ENCODE measurements around the gene EHMT1. TPM values are rescaled to one million over a fixed set of nuclear protein-coding genes. Genes with fewer than 3 reads are reported as not detected.
"Not testable (repeated sequence)": the region's sequence is repeated elsewhere in the genome, so short reads cannot be mapped to it uniquely, and the experiment has no call there.

EHMT1 gene
- total RNA-seq, 1 donor from 2014 or later: 40.8 TPM

- TF ChIP-seq, protein P1, sequence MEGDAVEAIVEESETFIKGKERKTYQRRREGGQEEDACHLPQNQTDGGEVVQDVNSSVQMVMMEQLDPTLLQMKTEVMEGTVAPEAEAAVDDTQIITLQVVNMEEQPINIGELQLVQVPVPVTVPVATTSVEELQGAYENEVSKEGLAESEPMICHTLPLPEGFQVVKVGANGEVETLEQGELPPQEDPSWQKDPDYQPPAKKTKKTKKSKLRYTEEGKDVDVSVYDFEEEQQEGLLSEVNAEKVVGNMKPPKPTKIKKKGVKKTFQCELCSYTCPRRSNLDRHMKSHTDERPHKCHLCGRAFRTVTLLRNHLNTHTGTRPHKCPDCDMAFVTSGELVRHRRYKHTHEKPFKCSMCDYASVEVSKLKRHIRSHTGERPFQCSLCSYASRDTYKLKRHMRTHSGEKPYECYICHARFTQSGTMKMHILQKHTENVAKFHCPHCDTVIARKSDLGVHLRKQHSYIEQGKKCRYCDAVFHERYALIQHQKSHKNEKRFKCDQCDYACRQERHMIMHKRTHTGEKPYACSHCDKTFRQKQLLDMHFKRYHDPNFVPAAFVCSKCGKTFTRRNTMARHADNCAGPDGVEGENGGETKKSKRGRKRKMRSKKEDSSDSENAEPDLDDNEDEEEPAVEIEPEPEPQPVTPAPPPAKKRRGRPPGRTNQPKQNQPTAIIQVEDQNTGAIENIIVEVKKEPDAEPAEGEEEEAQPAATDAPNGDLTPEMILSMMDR (conservative IDR thresholded peaks at IDR 0.05; ENCODE audit: low read depth, low read length): no peak
- DNase-seq (ENCODE audit: low read depth): no peak
- no peak overlapping the region for H3K4me3 ChIP-seq (ENCODE audit: low read depth, low read length)
Observed at GRCh38 chr9:137872296-137872695, 253.5 kb downstream of the EHMT1 start.

DNA sequence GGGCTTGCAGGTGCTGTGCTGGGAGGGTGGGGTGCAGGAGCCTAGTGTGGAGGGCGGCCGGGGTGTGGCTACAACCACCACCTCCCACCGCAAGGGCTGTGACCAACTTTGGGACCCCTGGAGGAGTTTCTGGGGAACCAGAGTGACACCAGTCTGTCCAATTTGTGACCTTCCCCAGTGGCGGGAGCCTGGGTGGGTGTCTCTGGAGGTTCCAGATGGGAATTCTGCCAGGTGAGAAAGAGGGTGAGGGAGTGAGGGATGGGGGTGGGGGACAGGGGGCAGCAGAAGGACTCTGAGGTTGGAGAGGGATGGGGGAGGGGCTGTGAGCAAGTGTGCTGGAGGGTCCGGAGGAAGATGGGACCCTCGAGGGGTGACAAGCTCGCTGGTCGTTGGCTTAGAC lies 254.6 kb downstream of the EHMT1 start:
- TF ChIP-seq, protein P1 (conservative IDR thresholded peaks at IDR 0.05; ENCODE audit: low read depth, low read length): no peak
- DNase-seq (ENCODE audit: low read depth): no peak
- no peak overlapping the region for H3K4me3 ChIP-seq (ENCODE audit: low read depth, low read length)

- TF ChIP-seq, protein P1 (conservative IDR thresholded peaks at IDR 0.05; ENCODE audit: low read depth, low read length): no peak
- DNase-seq (ENCODE audit: low read depth): no peak
- H3K4me3 ChIP-seq (ENCODE audit: low read depth, low read length): no peak overlapping the region
Observed at GRCh38 chr9:137873858-137874362, 255.1 kb downstream of the EHMT1 start.

DNA sequence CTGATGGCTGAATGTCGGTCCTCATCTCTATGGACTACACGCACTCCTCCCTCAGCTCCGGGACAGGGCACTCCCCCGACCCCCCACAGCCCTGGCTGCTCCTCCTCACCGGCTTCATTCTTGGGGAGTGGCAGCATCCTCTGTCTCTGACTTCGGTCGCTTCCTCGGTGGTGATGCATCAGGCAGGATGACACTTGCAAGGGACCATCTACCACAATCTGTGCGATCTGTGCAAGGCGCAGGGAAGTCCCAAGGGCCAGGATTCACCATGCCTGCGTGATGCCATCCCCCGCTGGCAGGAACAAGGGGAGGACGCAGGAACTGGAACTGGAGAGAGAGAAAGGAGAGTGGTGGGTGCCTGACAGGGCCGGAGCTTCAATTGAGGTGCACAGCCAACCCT lies 256.5 kb downstream of the EHMT1 start:
- no peak for DNase-seq (ENCODE audit: low read depth)
- TF ChIP-seq, protein P1 (conservative IDR thresholded peaks at IDR 0.05; ENCODE audit: low read depth, low read length): no peak

DNA sequence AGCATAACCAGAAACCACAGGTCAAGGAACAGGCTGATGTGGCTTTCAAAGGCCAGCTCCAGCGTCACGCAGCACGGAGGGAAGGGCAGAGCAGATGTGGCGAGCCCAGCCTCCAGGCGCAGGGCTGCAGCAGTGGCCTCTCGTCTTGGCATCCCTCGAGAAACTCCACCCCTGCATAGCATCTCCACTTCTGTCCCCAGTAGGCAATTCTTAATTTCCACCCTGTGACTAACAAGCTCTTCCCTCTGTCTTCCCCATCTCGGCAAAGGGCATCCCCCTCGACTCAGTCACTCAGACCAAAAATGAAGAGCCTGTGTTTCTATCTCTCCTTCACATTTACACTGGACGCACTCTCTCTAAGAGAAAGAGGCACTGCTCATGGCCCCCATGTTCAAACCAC lies 257.0 kb downstream of the EHMT1 start:
- TF ChIP-seq, protein P1 (conservative IDR thresholded peaks at IDR 0.05; ENCODE audit: low read depth, low read length): no peak
- no peak for DNase-seq (ENCODE audit: low read depth)
- no peak overlapping the region for H3K4me3 ChIP-seq (ENCODE audit: low read depth, low read length)

More for the DNA sequence above, 256.5 kb downstream of the EHMT1 start:
- H3K4me3 ChIP-seq (ENCODE audit: low read depth, low read length): no peak overlapping the region

GRCh38 chr9:137876269-137876668 lies 257.5 kb downstream of the EHMT1 start:
- DNase-seq (ENCODE audit: low read depth): no peak
- H3K4me3 ChIP-seq (ENCODE audit: low read depth, low read length): no peak overlapping the region
- TF ChIP-seq, protein P1 (conservative IDR thresholded peaks at IDR 0.05; ENCODE audit: low read depth, low read length): no peak

- no peak for DNase-seq (ENCODE audit: low read depth)
- no peak overlapping the region for H3K4me3 ChIP-seq (ENCODE audit: low read depth, low read length)
- TF ChIP-seq, protein P1 (conservative IDR thresholded peaks at IDR 0.05; ENCODE audit: low read depth, low read length): no peak
Observed at GRCh38 chr9:137876781-137877386, 258.1 kb downstream of the EHMT1 start.

- not testable (repeated sequence) for DNase-seq (ENCODE audit: low read depth)
- peak within 1 kb of the TSS; percentile 27 for H3K4me3 ChIP-seq (ENCODE audit: low read depth, low read length)
Observed at GRCh38 chr9:137877506-137878122, 258.8 kb downstream of the EHMT1 start, which contains the start of gene CACNA1B. Gene CACNA1B, plus strand, starts transcription at chr9:137877782. Its CDS starts 152 bp downstream, at chr9:137877934.

Data from epithelial cell of proximal tubule (primary cell).